PC-9 (cell line): ENCODE measurements around the gene LRRC8C.

ENCODE experiments used
- CTCF ChIP-seq: fragments of 200-600 bp; sonication (generic); conservative IDR thresholded peaks from 2 replicates; pipeline ENCODE4 v1.6.1; 2017; ENCODE audit warnings: mixed run types, antibody characterized with exemption, mild to moderate bottlenecking, moderate library complexity
- EZH2 ChIP-seq: fragments of 200-600 bp; sonication (generic); IDR thresholded peaks from 2 replicates; pipeline ENCODE4 v1.8.0; 2017; ENCODE audit warnings: antibody characterized with exemption, low read depth

- TF ChIP-seq EZH2: no peak
- TF ChIP-seq CTCF: no peak
Measured at GRCh38 chr1:89641781-89642180, 8.9 kb downstream of the LRRC8C start.
